K562 (cell line): ENCODE results near the gene PRKAA1. TPM values are rescaled to one million over a fixed set of nuclear protein-coding genes. Genes with fewer than 3 reads are reported as not detected.

Source experiments
- ARID4B ChIP-seq: sonication (generic); formaldehyde crosslinking; IDR thresholded peaks from 2 replicates; pipeline ENCODE4 v1.8.0; 2022; ENCODE audit warnings: mild to moderate bottlenecking, missing genetic modification reagents
- BDP1 ChIP-seq: IDR thresholded peaks from 3 replicates; pipeline ENCODE4 v1.6.1; 2011; ENCODE audit not compliant: insufficient read length, insufficient read depth
- CBX3 ChIP-seq, 2 experiments: IDR thresholded peaks; 1 replicate in 1 of 2; 2 replicates in 1 of 2; pipeline ENCODE4 v1.6.1; 2012; ENCODE audit warnings: inconsistent platforms in 2 of 2, low read length in 2 of 2, borderline replicate concordance in 1 of 2, control low read depth in 1 of 2
- CREM ChIP-seq: IDR thresholded peaks from 2 replicates; pipeline ENCODE4 v1.6.1; 2014; ENCODE audit warnings: antibody characterized with exemption, low read depth
- ELF4 ChIP-seq: fragments of 450-650 bp; formaldehyde crosslinking; IDR thresholded peaks from 2 replicates; pipeline ENCODE4 v1.4.0; 2022; ENCODE audit warnings: missing genetic modification characterization
- ETS1 ChIP-seq: conservative IDR thresholded peaks from 2 replicates; pipeline ENCODE4 v1.6.1; 2011; ENCODE audit warnings: low read depth, mild to moderate bottlenecking, low read length; ENCODE audit not compliant: control insufficient read depth
- MAZ ChIP-seq, 2 experiments: fragments of 450-650 bp in 1 of 2; sonication (generic) in 1 of 2; formaldehyde crosslinking; IDR thresholded peaks in 1 of 2; conservative IDR thresholded peaks in 1 of 2; 2 replicates each; pipeline versions ENCODE4 v1.4.0 to v1.5.0; 2020; ENCODE audit warnings: mild to moderate bottlenecking in 1 of 2, missing genetic modification reagents in 1 of 2
- MTA1 ChIP-seq: fragments of 450-650 bp; IDR thresholded peaks from 2 replicates; pipeline ENCODE4 v1.6.1; 2017; ENCODE audit warnings: borderline replicate concordance
- NCOA1 ChIP-seq: fragments of 450-650 bp; IDR thresholded peaks from 2 replicates; pipeline ENCODE4 v1.6.1; 2016; ENCODE audit warnings: low read depth
- PRDM10 ChIP-seq: fragments of 450-650 bp; IDR thresholded peaks from 2 replicates; pipeline ENCODE4 v1.6.1; 2018; ENCODE audit not compliant: partially characterized antibody
- SP1 ChIP-seq: sonication (generic); formaldehyde crosslinking; IDR thresholded peaks from 2 replicates; pipeline ENCODE4 v1.8.1; 2022; ENCODE audit warnings: mild to moderate bottlenecking, missing genetic modification reagents
- STAT5B ChIP-seq: fragments of 250-450 bp; sonication (Bioruptor Pico); IDR thresholded peaks from 2 replicates; pipeline ENCODE4 v1.8.0; 2021; ENCODE audit warnings: mild to moderate bottlenecking, inconsistent platforms
- XRCC5 ChIP-seq: fragments of 200-400 bp; formaldehyde crosslinking; IDR thresholded peaks from 2 replicates; pipeline ENCODE4 v1.6.1; 2017; ENCODE audit warnings: low read depth, mild to moderate bottlenecking, low read length
- ZNF175 ChIP-seq: fragments of 200-800 bp; sonication (Bioruptor generic); IDR thresholded peaks from 2 replicates; pipeline ENCODE4 v1.6.1; 2016; ENCODE audit warnings: low read depth, mild to moderate bottlenecking, missing genetic modification characterization, missing compliant biosample characterization
- ZNF24 ChIP-seq: fragments of 450-650 bp; IDR thresholded peaks from 2 replicates; pipeline ENCODE4 v1.6.1; 2016
- ZNF263 ChIP-seq: sonication (generic); formaldehyde crosslinking; IDR thresholded peaks from 2 replicates; pipeline ENCODE4 v1.8.0; 2022; ENCODE audit warnings: mild to moderate bottlenecking, missing genetic modification reagents, borderline replicate concordance
- ZNF282 ChIP-seq: sonication (generic); formaldehyde crosslinking; IDR thresholded peaks from 2 replicates; pipeline ENCODE4 v1.8.1; 2023; ENCODE audit warnings: missing genetic modification reagents
- polyA plus RNA-seq, 8 experiments: library from polyadenylated mRNA; depleted of rRNA in 4 of 8; stranded (reverse) in 5 of 8; unstranded in 3 of 8; fragments of >200 nt; fragmentation: Nextera tagmentation in 2 of 8; fragmentation: Illumina TruSeq in 1 of 8; extraction: Ambion mirVana in 2 of 8; extraction: Trizol in 1 of 8; gene quantifications; 2 replicates each; pipeline versions ENCODE4 v1.2.1 to v1.2.3, GENCODE V29; 2011 to 2014; ENCODE audit warnings: inconsistent platforms in 1 of 8, missing spikeins in 1 of 8
- total RNA-seq, 7 experiments: library from RNA; depleted of rRNA in 6 of 7; stranded (reverse); fragments of >200 nt in 6 of 7; fragmentation: Illumina TruSeq in 2 of 7; extraction: Trizol in 2 of 7; gene quantifications; 2 replicates each; pipeline versions ENCODE4 v1.2.1 to v1.2.3, GENCODE V29; 2011 to 2021; ENCODE audit warnings: low replicate concordance in 1 of 7

PRKAA1 gene
- total and polyA plus RNA-seq, 9 of the 15 experiments (the other 6 are each of a cell fraction or from before 2014, with no cell fraction given), result 24.5 to 84.0 (median 51.4) TPM

- TF ChIP-seq ZNF263 (peak; percentile 12; the same call in 1 of the 2 replicates), CBX3 (IDR thresholded peaks at IDR 0.05; ENCODE audit: borderline replicate concordance in 1 of 2, low read length in 2 of 2) (peak in 1 of 2 experiments; percentile 39; a peak in 2 of 3 replicates), ELF4 (CRISPR knock-in tag) (0 out of 2 replicates have a peak, but pooled peaks have one; percentile 30), STAT5B (no peak), ARID4B (peak; percentile 75), MTA1 (peak; percentile 68), MAZ (CRISPR knock-in tag; conservative IDR thresholded peaks at IDR 0.05 in 1 of 2, IDR thresholded peaks at IDR 0.05 in 1 of 2) (peak; percentile 90 to 93), ZNF282 (CRISPR knock-in tag) (no peak), ETS1 (0 out of 2 replicates have a peak, but pooled peaks have one; percentile 39), NCOA1 (0 out of 2 replicates have a peak, but pooled peaks have one; percentile 38), ZNF24 (no peak), SP1 (peak; percentile 82), PRDM10 (peak; percentile 75), ZNF175 (no peak), BDP1 (no peak), XRCC5 (peak; percentile 64; the same call in 1 of the 2 replicates), CREM (peak; percentile 95)
These were observed at the start of gene PRKAA1 (continued) for GRCh38 chr5:40798012-40798800.
